Thyroid gland (tissue), 4 donors: ENCODE data around the gene EVC.

Experiments used
- POLR2A ChIP-seq, 2 donors: fragments of 450-650 bp; IDR thresholded peaks; one replicate each; pipeline ENCODE4 v1.6.1; 2017; ENCODE audit warnings: antibody characterized with exemption in 2 of 2, mild to moderate bottlenecking in 2 of 2, moderate library complexity in 1 of 2
- TF ChIP-seq, protein P1 (sequence below), 6 experiments: fragments of 200-600 bp in 3 of 6; fragments of 450-650 bp in 3 of 6; sonication (generic) in 3 of 6; IDR thresholded peaks; one replicate each; pipeline ENCODE4 v1.5.1; 2016 to 2019; ENCODE audit warnings: antibody characterized with exemption in 6 of 6, mild to moderate bottlenecking in 2 of 6, inconsistent platforms in 1 of 6, moderate library complexity in 1 of 6

DNA sequence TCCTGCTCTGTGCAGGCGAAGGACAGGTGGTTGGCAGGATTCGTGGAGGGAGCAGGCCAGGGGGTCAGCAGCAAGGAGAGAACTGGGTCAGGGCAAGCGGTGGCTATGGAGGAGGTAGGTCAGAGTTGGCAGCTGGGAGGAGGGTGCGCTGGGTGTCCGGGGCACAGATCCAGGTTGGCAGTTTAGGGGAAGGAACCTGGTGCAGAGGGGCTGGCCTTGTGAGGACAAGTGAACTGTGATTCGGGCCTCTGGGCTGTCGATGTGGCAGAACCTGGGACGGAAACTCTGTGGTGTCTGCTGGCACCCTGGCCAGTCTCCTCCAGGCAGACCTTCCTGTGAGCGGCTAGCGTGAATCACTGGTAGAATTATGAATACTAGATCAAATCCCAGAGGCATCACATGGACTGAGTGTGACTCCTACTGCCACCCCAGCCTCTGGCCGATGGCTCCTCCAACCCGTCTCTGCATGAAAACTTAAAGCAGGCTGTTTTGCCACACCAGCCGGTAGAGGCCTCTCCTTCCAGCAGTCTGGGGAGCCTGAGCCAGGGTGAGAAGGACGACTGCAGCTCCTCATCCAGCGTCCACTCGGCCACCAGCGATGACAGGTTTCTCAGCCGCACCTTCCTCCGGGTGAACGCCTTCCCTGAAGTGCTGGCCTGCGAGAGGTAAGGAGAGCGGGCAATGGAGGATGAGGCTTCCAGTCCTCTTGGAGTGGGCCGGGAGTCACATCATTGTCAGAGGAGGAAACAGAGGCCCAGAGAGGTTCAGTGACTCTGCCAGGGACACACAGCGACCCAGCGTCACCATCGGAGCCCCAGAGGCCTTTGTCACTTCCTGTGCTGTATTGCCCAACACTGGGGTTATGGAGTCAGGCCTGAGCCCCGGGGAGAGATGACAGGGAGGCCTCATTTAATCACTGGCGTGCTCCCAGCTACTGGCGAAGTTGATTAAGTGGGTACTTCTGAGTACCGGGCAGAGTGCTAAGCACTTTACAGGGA is 20.3 kb downstream of the EVC start:
- TF ChIP-seq, protein P1, sequence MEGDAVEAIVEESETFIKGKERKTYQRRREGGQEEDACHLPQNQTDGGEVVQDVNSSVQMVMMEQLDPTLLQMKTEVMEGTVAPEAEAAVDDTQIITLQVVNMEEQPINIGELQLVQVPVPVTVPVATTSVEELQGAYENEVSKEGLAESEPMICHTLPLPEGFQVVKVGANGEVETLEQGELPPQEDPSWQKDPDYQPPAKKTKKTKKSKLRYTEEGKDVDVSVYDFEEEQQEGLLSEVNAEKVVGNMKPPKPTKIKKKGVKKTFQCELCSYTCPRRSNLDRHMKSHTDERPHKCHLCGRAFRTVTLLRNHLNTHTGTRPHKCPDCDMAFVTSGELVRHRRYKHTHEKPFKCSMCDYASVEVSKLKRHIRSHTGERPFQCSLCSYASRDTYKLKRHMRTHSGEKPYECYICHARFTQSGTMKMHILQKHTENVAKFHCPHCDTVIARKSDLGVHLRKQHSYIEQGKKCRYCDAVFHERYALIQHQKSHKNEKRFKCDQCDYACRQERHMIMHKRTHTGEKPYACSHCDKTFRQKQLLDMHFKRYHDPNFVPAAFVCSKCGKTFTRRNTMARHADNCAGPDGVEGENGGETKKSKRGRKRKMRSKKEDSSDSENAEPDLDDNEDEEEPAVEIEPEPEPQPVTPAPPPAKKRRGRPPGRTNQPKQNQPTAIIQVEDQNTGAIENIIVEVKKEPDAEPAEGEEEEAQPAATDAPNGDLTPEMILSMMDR (IDR thresholded peaks at IDR 0.05), result no peak
- TF ChIP-seq POLR2A (IDR thresholded peaks at IDR 0.05), result no peak
